Activated T-cell treated with anti-CD3 and anti-CD28 coated beads, Interleukin-2, amount 50 U/mL, for 24 hours (primary cell): ENCODE results near the gene SAA4.
"Not testable (repeated sequence)": the region's sequence is repeated elsewhere in the genome, so short reads cannot be mapped to it uniquely, and the experiment has no call there.

Experiments
- DNase-seq: peaks from one replicate; pipeline ENCODE4 v3.0.0-alpha.2; 2020
- H3K27ac Mint-ChIP-seq: 2 replicates; pipeline ENCODE4 v1.8.0; 2020; ENCODE audit warnings: mild to moderate bottlenecking, mixed read lengths
- H3K27me3 Mint-ChIP-seq: 2 replicates; pipeline ENCODE4 v1.8.0; 2020; ENCODE audit warnings: mixed read lengths
- H3K36me3 Mint-ChIP-seq: 2 replicates; pipeline ENCODE4 v1.8.0; 2020; ENCODE audit warnings: low read depth, mixed read lengths
- H3K4me1 Mint-ChIP-seq: 2 replicates; pipeline ENCODE4 v1.8.0; 2020; ENCODE audit warnings: low read depth, mixed read lengths
- H3K4me3 Mint-ChIP-seq: 2 replicates; pipeline ENCODE4 v1.8.0; 2020; ENCODE audit warnings: mild to moderate bottlenecking, moderate library complexity, mixed read lengths
- H3K9me3 Mint-ChIP-seq: 2 replicates; pipeline ENCODE4 v1.8.0; 2020; ENCODE audit warnings: mixed read lengths

SAA4 gene

GRCh38 chr11:18236664-18237356 lies at the start of gene SAA4:
TSS of gene SAA4 (minus strand) at chr11:18236802. CDS start at chr11:18235926, 876 bp downstream.
- H3K36me3 Mint-ChIP-seq: no peaks in the 10 kb centered on the region
- H3K9me3 Mint-ChIP-seq: no peaks in the 10 kb centered on the region
- peaks cover 31% of the 10 kb centered on the region for H3K27me3 Mint-ChIP-seq
- no peak within 1 kb of the TSS for H3K27ac Mint-ChIP-seq
- no peak for DNase-seq
- no peak within 1 kb of the TSS for H3K4me3 Mint-ChIP-seq
- no peaks in the 10 kb centered on the region for H3K4me1 Mint-ChIP-seq

GRCh38 chr11:18285841-18286240 lies 49.2 kb upstream of the SAA4 start:
- H3K27me3 Mint-ChIP-seq: no peaks in the 10 kb centered on the region
- H3K36me3 Mint-ChIP-seq: peaks cover 88% of the 10 kb centered on the region
- H3K9me3 Mint-ChIP-seq: no peaks in the 10 kb centered on the region
- no peak for DNase-seq
- no peak overlapping the region for H3K4me3 Mint-ChIP-seq
- peaks cover 3% of the 10 kb centered on the region for H3K4me1 Mint-ChIP-seq
- no peak overlapping the region for H3K27ac Mint-ChIP-seq

- no peak for DNase-seq
- Mint-ChIP-seq H3K4me3 (no peak overlapping the region), H3K27me3 (no peaks in the 10 kb centered on the region), H3K36me3 (peaks cover 88% of the 10 kb centered on the region), H3K27ac (no peak overlapping the region), H3K4me1 (peaks cover 11% of the 10 kb centered on the region), H3K9me3 (no peaks in the 10 kb centered on the region)
Measured at GRCh38 chr11:18282626-18283025, 46.0 kb upstream of the SAA4 start.

- peak overlapping the region; percentile 80 for H3K27ac Mint-ChIP-seq
- no peaks in the 10 kb centered on the region for H3K27me3 Mint-ChIP-seq
- peaks cover 77% of the 10 kb centered on the region for H3K36me3 Mint-ChIP-seq
- DNase-seq: no peak
- no peaks in the 10 kb centered on the region for H3K9me3 Mint-ChIP-seq
- peaks cover 11% of the 10 kb centered on the region for H3K4me1 Mint-ChIP-seq
- no peak overlapping the region for H3K4me3 Mint-ChIP-seq
Measured at GRCh38 chr11:18280438-18281045, 43.9 kb upstream of the SAA4 start.

GRCh38 chr11:18277565-18278271 lies 41.1 kb upstream of the SAA4 start:
- Mint-ChIP-seq H3K27ac (no peak overlapping the region), H3K4me3 (no peak overlapping the region), H3K4me1 (peaks cover 11% of the 10 kb centered on the region), H3K9me3 (no peaks in the 10 kb centered on the region), H3K36me3 (peaks cover 55% of the 10 kb centered on the region), H3K27me3 (no peaks in the 10 kb centered on the region)
- no peak for DNase-seq

- Mint-ChIP-seq H3K9me3 (no peaks in the 10 kb centered on the region), H3K4me1 (peaks cover 3% of the 10 kb centered on the region), H3K36me3 (peaks cover 5% of the 10 kb centered on the region), H3K4me3 (no peak overlapping the region), H3K27me3 (no peaks in the 10 kb centered on the region), H3K27ac (no peak overlapping the region)
- no peak for DNase-seq
Measured at GRCh38 chr11:18271206-18271605, 34.6 kb upstream of the SAA4 start.

- Mint-ChIP-seq H3K27ac (no peak overlapping the region), H3K27me3 (no peaks in the 10 kb centered on the region), H3K9me3 (no peaks in the 10 kb centered on the region), H3K4me3 (no peak overlapping the region), H3K4me1 (peaks cover 3% of the 10 kb centered on the region), H3K36me3 (peaks cover under 1% of the 10 kb centered on the region)
- no peak for DNase-seq
Measured at GRCh38 chr11:18270102-18270501, 33.5 kb upstream of the SAA4 start.

- H3K4me3 Mint-ChIP-seq, H3K36me3 Mint-ChIP-seq, H3K27me3 Mint-ChIP-seq, DNase-seq, H3K4me1 Mint-ChIP-seq, H3K9me3 Mint-ChIP-seq, H3K27ac Mint-ChIP-seq: not testable (repeated sequence)
Measured at GRCh38 chr11:18269252-18269651, 32.6 kb upstream of the SAA4 start.

GRCh38 chr11:18267335-18268133 lies 30.9 kb upstream of the SAA4 start:
- not testable (repeated sequence) for H3K9me3 Mint-ChIP-seq, H3K27me3 Mint-ChIP-seq, DNase-seq, H3K27ac Mint-ChIP-seq, H3K4me3 Mint-ChIP-seq, H3K36me3 Mint-ChIP-seq, H3K4me1 Mint-ChIP-seq

- Mint-ChIP-seq H3K4me1 (peaks cover 3% of the 10 kb centered on the region), H3K4me3 (no peak within 1 kb of the TSS), H3K36me3 (no peaks in the 10 kb centered on the region), H3K9me3 (no peaks in the 10 kb centered on the region), H3K27me3 (no peaks in the 10 kb centered on the region), H3K27ac (no peak within 1 kb of the TSS)
- no peak for DNase-seq
Measured at GRCh38 chr11:18265949-18266348, 29.3 kb upstream of the SAA4 start, which contains the start of gene SAA1. TSS of gene SAA1 (plus strand) at chr11:18266264. CDS start at chr11:18266888, 624 bp downstream.

- H3K4me3 Mint-ChIP-seq: no peak overlapping the region
- H3K27me3 Mint-ChIP-seq: no peaks in the 10 kb centered on the region
- H3K36me3 Mint-ChIP-seq: no peaks in the 10 kb centered on the region
- H3K4me1 Mint-ChIP-seq: peaks cover 3% of the 10 kb centered on the region
- H3K27ac Mint-ChIP-seq: no peak overlapping the region
- DNase-seq: no peak
- H3K9me3 Mint-ChIP-seq: no peaks in the 10 kb centered on the region
Measured at GRCh38 chr11:18264677-18265555, 28.3 kb upstream of the SAA4 start.

GRCh38 chr11:18264035-18264434 lies 27.4 kb upstream of the SAA4 start:
- no peak overlapping the region for H3K4me3 Mint-ChIP-seq

GRCh38 chr11:18262681-18263350 lies 26.2 kb upstream of the SAA4 start:
- H3K36me3 Mint-ChIP-seq, H3K4me1 Mint-ChIP-seq, H3K27ac Mint-ChIP-seq, H3K27me3 Mint-ChIP-seq, H3K9me3 Mint-ChIP-seq, H3K4me3 Mint-ChIP-seq, DNase-seq: not testable (repeated sequence)

More at GRCh38 chr11:18264035-18264434, 27.4 kb upstream of the SAA4 start:
- Mint-ChIP-seq H3K36me3 (no peaks in the 10 kb centered on the region), H3K27me3 (no peaks in the 10 kb centered on the region), H3K27ac (no peak overlapping the region), H3K9me3 (no peaks in the 10 kb centered on the region), H3K4me1 (peaks cover 3% of the 10 kb centered on the region)
- no peak for DNase-seq
